KMS-11 (cell line): ENCODE data around the gene KCNS3.

Experiments used
- H2AFZ ChIP-seq: fragments of 200-600 bp; sonication (generic); 2 replicates; pipeline ENCODE4 v1.6.1; 2016; ENCODE audit warnings: antibody characterized with exemption, mixed run types, low read depth
- H3K27ac ChIP-seq: fragments of 200-600 bp; sonication (generic); 2 replicates; pipeline ENCODE4 v1.6.1; 2016; ENCODE audit warnings: mild to moderate bottlenecking, mixed run types
- H3K27me3 ChIP-seq: fragments of 200-600 bp; sonication (generic); 2 replicates; pipeline ENCODE4 v1.6.1; 2017; ENCODE audit warnings: mild to moderate bottlenecking, low read depth, mixed run types, moderate library complexity; ENCODE audit not compliant: insufficient read depth
- H3K36me3 ChIP-seq: fragments of 200-600 bp; sonication (generic); 2 replicates; pipeline ENCODE4 v1.6.1; 2017; ENCODE audit warnings: mild to moderate bottlenecking, mixed run types; ENCODE audit not compliant: insufficient read depth
- H3K4me1 ChIP-seq: fragments of 200-600 bp; sonication (generic); 2 replicates; pipeline ENCODE4 v1.6.1; 2016; ENCODE audit warnings: mild to moderate bottlenecking, low read depth, mixed run types; ENCODE audit not compliant: poor library complexity, severe bottlenecking
- H3K4me2 ChIP-seq: fragments of 200-600 bp; sonication (generic); 2 replicates; pipeline ENCODE4 v1.7.0; 2016; ENCODE audit warnings: mild to moderate bottlenecking, mixed run types
- H3K4me3 ChIP-seq: fragments of 200-600 bp; sonication (generic); IDR thresholded peaks from 2 replicates; pipeline ENCODE4 v1.6.1; 2017; ENCODE audit warnings: low read depth, low read length, mixed read lengths; ENCODE audit not compliant: insufficient read depth
- H3K79me2 ChIP-seq: fragments of 200-600 bp; sonication (generic); 2 replicates; pipeline ENCODE4 v1.6.1; 2016; ENCODE audit warnings: low read depth, mixed run types; ENCODE audit not compliant: insufficient read depth
- H3K9ac ChIP-seq: fragments of 200-600 bp; sonication (generic); 2 replicates; pipeline ENCODE4 v1.6.1; 2016; ENCODE audit warnings: mild to moderate bottlenecking, mixed run types
- H4K20me1 ChIP-seq: fragments of 200-600 bp; sonication (generic); 2 replicates; pipeline ENCODE4 v1.6.1; 2016; ENCODE audit warnings: mild to moderate bottlenecking, mixed run types; ENCODE audit not compliant: insufficient read depth
- TF ChIP-seq, protein P1 (sequence below): fragments of 200-600 bp; sonication (generic); conservative IDR thresholded peaks from 2 replicates; pipeline ENCODE4 v1.6.1; 2017; ENCODE audit warnings: low read depth, mild to moderate bottlenecking, antibody characterized with exemption, low read length, moderate library complexity, mixed read lengths

KCNS3 gene

DNA sequence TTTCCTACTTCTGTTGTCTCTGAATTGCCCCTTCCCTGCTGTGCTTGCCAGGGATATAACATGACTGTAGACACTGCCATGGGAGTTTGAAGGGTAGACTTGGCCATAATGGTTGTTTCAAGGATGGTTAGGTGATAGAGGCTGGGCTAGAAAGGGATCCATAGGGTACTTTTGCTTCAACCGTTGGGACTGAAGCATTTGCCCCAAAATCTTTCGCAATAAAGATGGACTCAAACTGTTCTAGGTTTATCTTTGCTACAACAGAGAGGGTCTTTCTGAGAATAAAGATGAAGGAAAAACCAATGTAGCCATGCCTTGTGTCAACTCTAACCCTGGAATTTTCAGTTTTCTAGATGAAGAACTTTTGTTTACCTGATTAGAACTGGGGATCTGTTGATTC is 35.0 kb upstream of the KCNS3 start:
- no peaks in the 10 kb centered on the region for H3K27me3 ChIP-seq
- TF ChIP-seq, protein P1, sequence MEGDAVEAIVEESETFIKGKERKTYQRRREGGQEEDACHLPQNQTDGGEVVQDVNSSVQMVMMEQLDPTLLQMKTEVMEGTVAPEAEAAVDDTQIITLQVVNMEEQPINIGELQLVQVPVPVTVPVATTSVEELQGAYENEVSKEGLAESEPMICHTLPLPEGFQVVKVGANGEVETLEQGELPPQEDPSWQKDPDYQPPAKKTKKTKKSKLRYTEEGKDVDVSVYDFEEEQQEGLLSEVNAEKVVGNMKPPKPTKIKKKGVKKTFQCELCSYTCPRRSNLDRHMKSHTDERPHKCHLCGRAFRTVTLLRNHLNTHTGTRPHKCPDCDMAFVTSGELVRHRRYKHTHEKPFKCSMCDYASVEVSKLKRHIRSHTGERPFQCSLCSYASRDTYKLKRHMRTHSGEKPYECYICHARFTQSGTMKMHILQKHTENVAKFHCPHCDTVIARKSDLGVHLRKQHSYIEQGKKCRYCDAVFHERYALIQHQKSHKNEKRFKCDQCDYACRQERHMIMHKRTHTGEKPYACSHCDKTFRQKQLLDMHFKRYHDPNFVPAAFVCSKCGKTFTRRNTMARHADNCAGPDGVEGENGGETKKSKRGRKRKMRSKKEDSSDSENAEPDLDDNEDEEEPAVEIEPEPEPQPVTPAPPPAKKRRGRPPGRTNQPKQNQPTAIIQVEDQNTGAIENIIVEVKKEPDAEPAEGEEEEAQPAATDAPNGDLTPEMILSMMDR = no peak

DNA sequence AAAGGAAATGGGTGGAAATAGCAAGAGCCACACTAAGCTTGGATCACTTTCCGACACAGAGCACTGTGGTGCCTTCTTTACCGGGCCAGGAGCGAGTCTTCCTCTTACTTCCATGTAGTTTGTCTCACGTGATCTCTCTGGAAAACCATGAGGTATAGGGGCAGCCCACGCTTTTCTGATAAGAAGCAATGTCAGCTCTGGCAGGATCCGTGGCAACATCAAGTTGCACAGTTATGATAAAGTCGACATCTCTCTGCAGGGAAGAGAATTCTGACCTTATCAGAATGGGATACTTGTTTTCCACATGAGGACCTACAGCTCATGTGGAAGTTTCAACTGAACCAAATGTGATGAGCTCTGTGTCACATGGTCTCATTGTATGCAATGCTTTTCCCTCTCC is 32.7 kb upstream of the KCNS3 start:
- no peaks in the 10 kb centered on the region for H3K27me3 ChIP-seq
- H3K4me3 ChIP-seq = no peak overlapping the region
- H3K36me3 ChIP-seq = no peaks in the 10 kb centered on the region
- H2AFZ ChIP-seq = no peak overlapping the region
- no peak overlapping the region for H3K9ac ChIP-seq
- H3K4me2 ChIP-seq = no peak overlapping the region
- TF ChIP-seq, protein P1 = no peak
- no peaks in the 10 kb centered on the region for H3K4me1 ChIP-seq
- H3K79me2 ChIP-seq = no peaks in the 10 kb centered on the region
- H3K27ac ChIP-seq = no peak overlapping the region
- no peaks in the 10 kb centered on the region for H4K20me1 ChIP-seq

More for the DNA sequence above, 35.0 kb upstream of the KCNS3 start:
- H3K9ac ChIP-seq = no peak overlapping the region
- no peaks in the 10 kb centered on the region for H3K4me1 ChIP-seq
- H2AFZ ChIP-seq = no peak overlapping the region
- no peaks in the 10 kb centered on the region for H3K79me2 ChIP-seq
- H3K27ac ChIP-seq = no peak overlapping the region
- H3K4me3 ChIP-seq = no peak overlapping the region
- H3K36me3 ChIP-seq = no peaks in the 10 kb centered on the region
- no peaks in the 10 kb centered on the region for H4K20me1 ChIP-seq
- no peak overlapping the region for H3K4me2 ChIP-seq

DNA sequence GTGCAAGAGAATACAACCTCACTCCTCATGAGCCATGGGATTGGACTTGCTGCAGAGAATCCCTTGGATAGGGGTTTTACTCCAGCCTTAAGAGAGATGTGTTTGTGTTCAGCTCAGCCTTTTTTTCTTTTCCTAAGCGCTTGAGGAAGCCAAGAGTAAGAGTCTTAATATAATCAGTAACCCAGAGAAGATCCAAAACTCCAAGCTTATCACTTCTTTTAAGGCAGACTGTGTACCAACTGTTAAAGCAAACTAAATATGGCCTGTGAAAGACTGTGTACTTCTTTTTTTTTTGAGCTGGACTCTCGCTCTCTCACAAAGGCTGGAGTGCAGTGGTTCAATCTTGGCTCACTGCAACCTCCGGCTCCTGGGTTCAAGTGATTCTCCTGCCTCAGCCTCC is 31.8 kb upstream of the KCNS3 start:
- TF ChIP-seq, protein P1 = no peak
- Histone ChIP-seq H3K27ac (no peak overlapping the region), H4K20me1 (no peaks in the 10 kb centered on the region), H3K27me3 (no peaks in the 10 kb centered on the region), H2AFZ (no peak overlapping the region), H3K36me3 (no peaks in the 10 kb centered on the region), H3K79me2 (no peaks in the 10 kb centered on the region), H3K4me3 (no peak overlapping the region), H3K4me1 (peaks cover 5% of the 10 kb centered on the region), H3K9ac (no peak overlapping the region), H3K4me2 (no peak overlapping the region)

DNA sequence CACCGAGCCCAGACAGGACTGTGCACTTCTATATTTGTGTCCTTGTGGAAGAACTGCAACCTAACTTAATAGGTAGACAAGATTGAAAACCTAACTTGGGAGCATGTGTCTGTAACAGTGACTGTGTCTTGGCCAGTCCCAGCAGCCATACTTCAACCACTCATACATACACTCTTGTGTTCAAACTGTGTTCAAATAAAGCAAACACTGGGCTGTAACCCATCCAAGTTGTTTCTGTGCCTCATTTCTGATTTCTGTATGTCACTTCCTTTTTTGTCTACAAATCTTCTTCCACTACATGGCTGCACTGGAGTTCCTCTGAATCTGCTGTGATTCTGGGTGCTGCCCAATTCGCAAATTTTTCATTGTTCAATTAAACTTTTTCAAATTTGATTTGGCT is 31.2 kb upstream of the KCNS3 start:
- TF ChIP-seq, protein P1 = no peak
- Histone ChIP-seq H3K79me2 (no peaks in the 10 kb centered on the region), H3K36me3 (no peaks in the 10 kb centered on the region), H3K27me3 (no peaks in the 10 kb centered on the region), H2AFZ (no peak overlapping the region), H3K4me2 (no peak overlapping the region), H3K4me3 (no peak overlapping the region), H3K4me1 (peaks cover 8% of the 10 kb centered on the region), H4K20me1 (no peaks in the 10 kb centered on the region), H3K27ac (no peak overlapping the region), H3K9ac (no peak overlapping the region)
